Uterus (tissue), 4 donors: Measurements from ENCODE around the gene PODXL. TPM values are rescaled to one million over a fixed set of nuclear protein-coding genes. Genes with fewer than 3 reads are reported as not detected.

ENCODE experiments used
- DNase-seq, 2 donors: peaks; one replicate each; pipeline ENCODE4 v3.0.0-alpha.2; 2019 to 2020
- H3K27ac ChIP-seq, 2 donors: fragments of 200-600 bp; sonication (generic); 1 replicate in 1 of 2; 2 replicates in 1 of 2; pipeline ENCODE4 v1.5.1; 2016 to 2018
- H3K27me3 ChIP-seq, 2 donors: fragments of 200-600 bp; sonication (generic); one replicate each; pipeline ENCODE4 v1.5.1; 2018 to 2019; ENCODE audit warnings: control low read depth in 1 of 2
- H3K36me3 ChIP-seq, 2 donors: fragments of 200-600 bp; sonication (generic); one replicate each; pipeline ENCODE4 v1.5.1; 2019; ENCODE audit warnings: control low read depth in 1 of 2
- H3K4me1 ChIP-seq, 2 donors: fragments of 200-600 bp; sonication (generic); one replicate each; pipeline ENCODE4 v1.5.1; 2018 to 2019; ENCODE audit warnings: control low read depth in 1 of 2
- H3K4me3 ChIP-seq, 2 donors: fragments of 200-600 bp; sonication (generic); 1 replicate in 1 of 2; 2 replicates in 1 of 2; pipeline ENCODE4 v1.5.1; 2018 to 2019; ENCODE audit warnings: mild to moderate bottlenecking in 1 of 2
- H3K9me3 ChIP-seq, 2 donors: fragments of 200-600 bp; sonication (generic); one replicate each; pipeline ENCODE4 v1.5.1; 2019; ENCODE audit warnings: control low read depth in 1 of 2
- CTCF ChIP-seq, 4 experiments: fragments of 200-600 bp in 2 of 4; fragments of 450-650 bp in 2 of 4; sonication (generic) in 2 of 4; IDR thresholded peaks; one replicate each; pipeline ENCODE4 v1.5.1; 2016 to 2019; ENCODE audit warnings: antibody characterized with exemption in 4 of 4, mild to moderate bottlenecking in 2 of 4, moderate library complexity in 1 of 4
- POLR2A ChIP-seq, 2 donors: fragments of 450-650 bp; IDR thresholded peaks; one replicate each; pipeline ENCODE4 v1.6.1; 2016; ENCODE audit warnings: antibody characterized with exemption in 2 of 2, mild to moderate bottlenecking in 1 of 2, moderate library complexity in 1 of 2
- intact Hi-C: fragments of 100-400 bp; cut with DNase I; formaldehyde crosslinking; loops from one replicate; pipeline ENCODE4 v1.15.1; 2023; ENCODE audit warnings: low total_unique reads
- total RNA-seq, 4 donors: library from RNA; depleted of rRNA in 3 of 4; stranded (reverse); fragments of >200 nt in 3 of 4; gene quantifications; one replicate each; pipeline versions ENCODE4 v1.1.0 to v1.2.4, GENCODE V29; 2014 to 2023
- donor health status: DM: yes; HTN: yes; CAD: no.

PODXL gene
- total RNA-seq, 4 donors from 2014 or later: 33.6 to 135 (median 36.1) TPM

GRCh38 chr7:131504157-131504899 lies 52.1 kb downstream of the PODXL start:
- DNase-seq: no peak
- Histone ChIP-seq H3K27ac (no peak overlapping the region), H3K4me3 (no peak overlapping the region), H3K27me3 (no peaks in the 10 kb centered on the region), H3K4me1 (peaks cover 0 to 8% of the 10 kb centered on the region in 2 donors), H3K36me3 (no peaks in the 10 kb centered on the region), H3K9me3 (no peaks in the 10 kb centered on the region)
- TF ChIP-seq CTCF (IDR thresholded peaks at IDR 0.05) (no peak), POLR2A (IDR thresholded peaks at IDR 0.05) (no peak)
- intact Hi-C loops: no loop called here

- Histone ChIP-seq H3K9me3 (no peaks in the 10 kb centered on the region), H3K4me1 (peaks cover 0 to 8% of the 10 kb centered on the region in 2 donors), H3K36me3 (no peaks in the 10 kb centered on the region), H3K4me3 (no peak overlapping the region), H3K27ac (peak overlapping the region; percentile 53 to 66), H3K27me3 (no peaks in the 10 kb centered on the region)
- no peak for DNase-seq
- intact Hi-C loops: no loop called here
- no peak for TF ChIP-seq POLR2A (IDR thresholded peaks at IDR 0.05)
- TF ChIP-seq CTCF (IDR thresholded peaks at IDR 0.05): no peak
Measured at GRCh38 chr7:131503639-131504038, 52.8 kb downstream of the PODXL start.

GRCh38 chr7:131502810-131503508 lies 53.5 kb downstream of the PODXL start:
- Histone ChIP-seq H3K36me3 (no peaks in the 10 kb centered on the region), H3K27ac (peak overlapping the region; percentile 53 to 66), H3K9me3 (no peaks in the 10 kb centered on the region), H3K27me3 (no peaks in the 10 kb centered on the region), H3K4me1 (peaks cover 0 to 8% of the 10 kb centered on the region in 2 donors), H3K4me3 (no peak overlapping the region)
- peak; percentile 55 to 75 for DNase-seq
- TF ChIP-seq POLR2A (IDR thresholded peaks at IDR 0.05) (no peak), CTCF (IDR thresholded peaks at IDR 0.05) (no peak)
- intact Hi-C loops: no loop called here

GRCh38 chr7:131501930-131502685 lies 54.3 kb downstream of the PODXL start:
- no peaks in the 10 kb centered on the region for H3K9me3 ChIP-seq

More at GRCh38 chr7:131501930-131502685, 54.3 kb downstream of the PODXL start:
- H3K4me1 ChIP-seq: peaks cover 0 to 8% of the 10 kb centered on the region in 2 donors
- intact Hi-C loops: no loop called here
- H3K27ac ChIP-seq: peak overlapping the region; percentile 53 to 66
- TF ChIP-seq CTCF (IDR thresholded peaks at IDR 0.05) (no peak), POLR2A (IDR thresholded peaks at IDR 0.05) (no peak)
- H3K36me3 ChIP-seq: no peaks in the 10 kb centered on the region
- no peak overlapping the region for H3K4me3 ChIP-seq
- H3K27me3 ChIP-seq: no peaks in the 10 kb centered on the region
- no peak for DNase-seq
